Measurements from ENCODE around the gene CCNQ.

Gene CCNQ

GRCh38 chrX:153637121-153638040 lies 38.4 kb upstream of the CCNQ start:
- DNase-seq = no peak

GRCh38 chrX:153636716-153637115 lies 37.8 kb upstream of the CCNQ start:
- no peak for DNase-seq

GRCh38 chrX:153635788-153636668 lies 37.1 kb upstream of the CCNQ start:
- DNase-seq = peak in 1 of 5 donors; percentile 13

GRCh38 chrX:153635388-153635787 lies 36.4 kb upstream of the CCNQ start:
- no peak for DNase-seq

- no peak for DNase-seq
These were observed 35.9 kb upstream of the CCNQ start for GRCh38 chrX:153634832-153635231.

GRCh38 chrX:153634236-153634635 lies 35.3 kb upstream of the CCNQ start:
- no peak for DNase-seq

GRCh38 chrX:153633607-153634180 lies 34.8 kb upstream of the CCNQ start:
- no peak for DNase-seq

- DNase-seq = no peak
These were observed 34.1 kb upstream of the CCNQ start for GRCh38 chrX:153633048-153633447.

GRCh38 chrX:153632595-153632946 lies 33.6 kb upstream of the CCNQ start:
- no peak for DNase-seq

- DNase-seq = no peak
These were observed 33.1 kb upstream of the CCNQ start for GRCh38 chrX:153631907-153632594.

- no peak for DNase-seq
These were observed 32.4 kb upstream of the CCNQ start for GRCh38 chrX:153631346-153631745.

GRCh38 chrX:153628665-153629064 lies 29.7 kb upstream of the CCNQ start:
- DNase-seq = no peak

- no peak for DNase-seq
These were observed 29.2 kb upstream of the CCNQ start for GRCh38 chrX:153628129-153628528.

- no peak for DNase-seq
These were observed 28.8 kb upstream of the CCNQ start for GRCh38 chrX:153627675-153628111.

GRCh38 chrX:153626863-153627674 lies 28.1 kb upstream of the CCNQ start:
- no peak for DNase-seq

GRCh38 chrX:153626025-153626633 lies 27.2 kb upstream of the CCNQ start:
- DNase-seq = no peak

GRCh38 chrX:153625271-153626024 lies 26.5 kb upstream of the CCNQ start:
- no peak for DNase-seq

- no peak for DNase-seq
These were observed 25.5 kb upstream of the CCNQ start for GRCh38 chrX:153624196-153625091.

GRCh38 chrX:153623310-153624029 lies 24.5 kb upstream of the CCNQ start:
- DNase-seq = no peak

Data from T-helper 1 cell (primary cell).